Neural progenitor cell (in vitro differentiated cells): ENCODE measurements around the gene RASSF5.

Source experiments
- EZH2phosphoT487 ChIP-seq: fragments of 200-600 bp; sonication (generic); IDR thresholded peaks from 2 replicates; pipeline ENCODE4 v1.6.1; 2017; ENCODE audit warnings: antibody characterized with exemption
- TF ChIP-seq, protein P1 (sequence below): fragments of 200-600 bp; sonication (generic); IDR thresholded peaks from 2 replicates; pipeline ENCODE4 v1.5.1; 2017; ENCODE audit warnings: antibody characterized with exemption, mild to moderate bottlenecking

DNA sequence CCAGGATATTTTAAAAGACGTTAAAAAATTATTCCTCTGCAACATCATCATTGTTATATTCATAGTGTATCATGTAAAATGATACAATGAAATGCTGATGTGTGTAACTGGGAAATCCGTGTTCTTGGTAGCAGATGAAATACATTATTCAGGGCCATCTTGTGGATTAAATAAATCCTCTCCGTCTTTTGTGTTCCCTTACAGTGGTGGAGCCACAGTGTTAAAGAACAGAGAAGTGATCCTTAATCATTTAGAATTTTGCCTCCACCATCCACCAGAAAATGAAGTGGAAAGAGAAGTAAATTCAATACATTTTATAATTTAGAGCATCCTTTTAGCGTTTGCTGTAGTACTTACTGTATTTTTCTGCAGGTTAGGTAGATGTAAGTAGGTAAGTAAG is 129.3 kb downstream of the RASSF5 start:
- TF ChIP-seq EZH2phosphoT487 = no peak
- TF ChIP-seq, protein P1, sequence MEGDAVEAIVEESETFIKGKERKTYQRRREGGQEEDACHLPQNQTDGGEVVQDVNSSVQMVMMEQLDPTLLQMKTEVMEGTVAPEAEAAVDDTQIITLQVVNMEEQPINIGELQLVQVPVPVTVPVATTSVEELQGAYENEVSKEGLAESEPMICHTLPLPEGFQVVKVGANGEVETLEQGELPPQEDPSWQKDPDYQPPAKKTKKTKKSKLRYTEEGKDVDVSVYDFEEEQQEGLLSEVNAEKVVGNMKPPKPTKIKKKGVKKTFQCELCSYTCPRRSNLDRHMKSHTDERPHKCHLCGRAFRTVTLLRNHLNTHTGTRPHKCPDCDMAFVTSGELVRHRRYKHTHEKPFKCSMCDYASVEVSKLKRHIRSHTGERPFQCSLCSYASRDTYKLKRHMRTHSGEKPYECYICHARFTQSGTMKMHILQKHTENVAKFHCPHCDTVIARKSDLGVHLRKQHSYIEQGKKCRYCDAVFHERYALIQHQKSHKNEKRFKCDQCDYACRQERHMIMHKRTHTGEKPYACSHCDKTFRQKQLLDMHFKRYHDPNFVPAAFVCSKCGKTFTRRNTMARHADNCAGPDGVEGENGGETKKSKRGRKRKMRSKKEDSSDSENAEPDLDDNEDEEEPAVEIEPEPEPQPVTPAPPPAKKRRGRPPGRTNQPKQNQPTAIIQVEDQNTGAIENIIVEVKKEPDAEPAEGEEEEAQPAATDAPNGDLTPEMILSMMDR = no peak
